ENCODE results near the gene SPSB2. TPM values are rescaled to one million over a fixed set of nuclear protein-coding genes. Genes with fewer than 3 reads are reported as not detected.

The SPSB2 gene
- total and polyA plus RNA-seq, 2 donors from 2014 or later, result 19.0 to 21.3 TPM

DNA sequence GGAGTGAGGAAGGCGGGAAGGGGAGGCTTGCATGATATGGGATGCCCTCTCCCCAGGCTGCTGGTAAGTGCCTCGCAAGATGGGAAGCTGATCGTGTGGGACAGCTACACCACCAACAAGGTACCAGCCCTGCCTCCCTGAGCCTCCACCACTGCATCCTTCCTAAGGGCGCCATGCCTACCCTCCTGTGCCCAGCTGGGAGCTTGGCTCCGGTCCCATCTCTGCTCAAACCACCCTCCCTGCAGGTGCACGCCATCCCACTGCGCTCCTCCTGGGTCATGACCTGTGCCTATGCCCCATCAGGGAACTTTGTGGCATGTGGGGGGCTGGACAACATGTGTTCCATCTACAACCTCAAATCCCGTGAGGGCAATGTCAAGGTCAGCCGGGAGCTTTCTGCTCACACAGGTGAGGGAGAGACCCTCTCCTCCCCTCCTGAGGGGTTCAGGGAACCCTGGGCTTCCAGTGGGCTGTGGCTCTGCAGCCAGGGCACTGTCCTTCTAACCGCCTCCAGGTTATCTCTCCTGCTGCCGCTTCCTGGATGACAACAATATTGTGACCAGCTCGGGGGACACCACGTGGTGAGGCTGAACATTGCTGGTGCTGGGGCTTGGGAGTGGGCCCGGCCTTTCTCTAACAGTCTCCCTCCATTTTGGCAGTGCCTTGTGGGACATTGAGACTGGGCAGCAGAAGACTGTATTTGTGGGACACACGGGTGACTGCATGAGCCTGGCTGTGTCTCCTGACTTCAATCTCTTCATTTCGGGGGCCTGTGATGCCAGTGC, 29.8 kb downstream of the SPSB2 start:
- Histone ChIP-seq H3K4me1 (ENCODE audit: control insufficient read depth in 2 of 3, insufficient read depth in 2 of 3, low read depth in 1 of 3, low read length in 3 of 3) (no peaks in the 10 kb centered on the region), H3K9ac (ENCODE audit: low read length in 3 of 3) (no peak overlapping the region), H3K27me3 (ENCODE audit: control insufficient read depth, insufficient read depth, low read length) (no peaks in the 10 kb centered on the region), H3K9me3 (ENCODE audit: control insufficient read depth in 2 of 3, insufficient read depth in 1 of 3, low read length in 3 of 3) (no peaks in the 10 kb centered on the region), H3K27ac (ENCODE audit: low read depth in 2 of 2, low read length in 2 of 2) (no peak overlapping the region), H3K36me3 (ENCODE audit: control insufficient read depth in 2 of 3, insufficient read depth in 3 of 3, low read length in 3 of 3) (peaks cover 0 to 4% (median 2%) of the 10 kb centered on the region in 3 donors), H3K4me3 (ENCODE audit: low read length in 3 of 3) (no peak overlapping the region)
- FAIRE-seq (no peak), DNase-seq (no peak)
- no peak for TF ChIP-seq CTCF (IDR thresholded peaks at IDR 0.05; ENCODE audit: borderline replicate concordance, extremely low read depth, insufficient read depth)
- intact Hi-C loops (cut with DNase I), result no loop called here

DNA sequence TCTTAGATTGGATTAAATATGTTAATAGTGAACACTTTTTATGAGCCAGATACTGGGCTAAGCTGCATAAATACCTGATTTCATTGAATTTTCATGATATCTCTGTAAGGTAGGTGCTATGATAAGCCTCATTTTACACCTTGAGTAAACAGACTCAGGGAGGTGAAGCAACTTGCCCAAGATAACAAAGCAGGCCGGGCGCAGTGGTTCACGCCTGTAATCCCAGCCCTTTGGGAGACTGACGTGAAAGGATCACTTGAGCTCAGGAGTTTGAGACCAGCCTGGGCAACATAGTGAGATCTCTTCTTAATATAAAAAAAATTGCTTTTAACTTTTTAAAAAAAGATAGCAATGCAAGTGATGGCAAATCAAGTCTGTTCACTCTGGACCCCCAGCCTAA, 31.0 kb downstream of the SPSB2 start:
- FAIRE-seq, result no peak
- H3K36me3 ChIP-seq (ENCODE audit: control insufficient read depth in 2 of 3, insufficient read depth in 3 of 3, low read length in 3 of 3), result peaks cover 0 to 9% (median 2%) of the 10 kb centered on the region in 3 donors

GRCh38 chr12:6840761-6841515, 32.2 kb downstream of the SPSB2 start, which contains the start of gene GNB3:
Gene GNB3, plus strand, starts transcription at chr12:6840925. Its CDS starts 363 bp downstream, at chr12:6841288.
- no peak within 1 kb of the TSS for H3K4me3 ChIP-seq (ENCODE audit: low read length in 3 of 3)
- no peak within 1 kb of the TSS for H3K27ac ChIP-seq (ENCODE audit: low read depth in 2 of 2, low read length in 2 of 2)
- peak in 2 of 5 donors; percentile 51 to 80 for DNase-seq
- no peak for FAIRE-seq
- TF ChIP-seq CTCF (IDR thresholded peaks at IDR 0.05; ENCODE audit: borderline replicate concordance, extremely low read depth, insufficient read depth), result no peak
- H3K4me1 ChIP-seq (ENCODE audit: control insufficient read depth in 2 of 3, insufficient read depth in 2 of 3, low read depth in 1 of 3, low read length in 3 of 3), result no peaks in the 10 kb centered on the region
- intact Hi-C loops (cut with DNase I), result no loop called here
- H3K27me3 ChIP-seq (ENCODE audit: control insufficient read depth, insufficient read depth, low read length), result no peaks in the 10 kb centered on the region
- peaks cover 0 to 9% (median 0%) of the 10 kb centered on the region in 3 donors for H3K36me3 ChIP-seq (ENCODE audit: control insufficient read depth in 2 of 3, insufficient read depth in 3 of 3, low read length in 3 of 3)
- no peaks in the 10 kb centered on the region for H3K9me3 ChIP-seq (ENCODE audit: control insufficient read depth in 2 of 3, insufficient read depth in 1 of 3, low read length in 3 of 3)
- H3K9ac ChIP-seq (ENCODE audit: low read length in 3 of 3), result no peak within 1 kb of the TSS

More for the DNA sequence above, 31.0 kb downstream of the SPSB2 start:
- H3K4me1 ChIP-seq (ENCODE audit: control insufficient read depth in 2 of 3, insufficient read depth in 2 of 3, low read depth in 1 of 3, low read length in 3 of 3), result no peaks in the 10 kb centered on the region
- no peaks in the 10 kb centered on the region for H3K27me3 ChIP-seq (ENCODE audit: control insufficient read depth, insufficient read depth, low read length)
- H3K9me3 ChIP-seq (ENCODE audit: control insufficient read depth in 2 of 3, insufficient read depth in 1 of 3, low read length in 3 of 3), result no peaks in the 10 kb centered on the region
- TF ChIP-seq CTCF (IDR thresholded peaks at IDR 0.05; ENCODE audit: borderline replicate concordance, extremely low read depth, insufficient read depth), result no peak
- H3K4me3 ChIP-seq (ENCODE audit: low read length in 3 of 3), result no peak overlapping the region
- intact Hi-C loops (cut with DNase I), result no loop called here
- H3K27ac ChIP-seq (ENCODE audit: low read depth in 2 of 2, low read length in 2 of 2), result no peak overlapping the region
- no peak overlapping the region for H3K9ac ChIP-seq (ENCODE audit: low read length in 3 of 3)
- no peak for DNase-seq
